ENCODE measurements around the gene ASCC3.
A peak's percentile ranks its signal among the peaks of the same experiment; 100 is the strongest.
"Not testable (repeated sequence)": the region's sequence is repeated elsewhere in the genome, so short reads cannot be mapped to it uniquely, and the experiment has no call there.

ASCC3 gene

GRCh38 chr6:100803264-100804045 is 77.7 kb downstream of the ASCC3 start:
- DNase-seq = no peak

DNA sequence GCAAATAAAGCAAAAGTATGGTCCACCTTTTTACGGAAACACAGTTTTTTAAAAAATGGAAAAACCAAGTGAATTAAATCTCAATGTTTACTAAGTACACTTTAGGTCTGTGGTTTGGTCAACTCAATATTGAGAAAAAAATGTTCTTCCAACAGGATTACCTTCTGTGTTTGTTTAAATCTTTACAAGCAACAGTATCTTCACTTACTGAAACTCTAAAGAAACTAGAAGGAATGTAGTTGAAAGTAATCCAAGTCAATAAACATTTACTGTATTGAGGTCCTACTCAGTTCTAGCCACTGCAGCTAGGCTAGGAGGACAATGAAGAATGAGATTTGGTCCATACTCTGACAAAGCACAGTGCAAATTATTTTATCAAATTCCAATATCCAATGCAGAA is 80.1 kb downstream of the ASCC3 start:
- DNase-seq = no peak

DNA sequence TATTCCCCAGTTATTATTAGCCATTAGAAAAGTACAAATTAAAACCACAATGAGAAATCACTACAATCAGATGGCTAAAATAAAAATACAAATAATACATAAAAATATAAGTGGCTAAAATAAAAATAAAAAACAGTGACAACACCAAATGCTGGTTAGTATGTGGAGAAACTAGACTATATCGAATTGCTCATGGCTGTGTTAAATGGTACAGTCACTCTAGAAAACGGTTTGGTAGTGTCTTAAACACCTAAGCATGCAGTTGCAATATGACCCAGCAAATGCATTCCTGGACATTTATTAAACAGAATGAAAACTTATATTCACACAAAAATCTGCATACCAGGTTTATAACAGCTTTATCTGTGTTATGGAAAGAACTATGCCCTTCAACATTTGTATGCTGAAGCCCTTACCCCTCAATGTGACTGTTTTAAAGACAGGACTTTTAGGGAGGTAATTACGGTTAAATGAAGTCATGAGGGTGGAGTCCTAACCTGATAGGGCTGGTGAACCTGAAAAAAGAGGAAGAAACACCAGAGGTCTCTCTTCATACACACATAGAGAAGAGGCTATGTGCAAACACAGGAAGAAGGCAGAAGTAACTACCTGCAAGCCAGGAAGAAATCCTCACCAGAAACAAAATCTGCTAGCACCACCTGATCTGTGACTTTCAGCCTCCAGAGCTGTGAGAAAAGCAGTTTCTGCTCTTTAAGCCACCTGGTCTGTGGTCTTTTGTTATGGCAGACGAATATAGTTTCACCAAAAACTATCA is 84.9 kb downstream of the ASCC3 start:
- DNase-seq = no peak

GRCh38 chr6:100790084-100790483 is 91.0 kb downstream of the ASCC3 start:
- no peak for DNase-seq

GRCh38 chr6:100785982-100786381 is 95.1 kb downstream of the ASCC3 start:
- DNase-seq = no peak

DNA sequence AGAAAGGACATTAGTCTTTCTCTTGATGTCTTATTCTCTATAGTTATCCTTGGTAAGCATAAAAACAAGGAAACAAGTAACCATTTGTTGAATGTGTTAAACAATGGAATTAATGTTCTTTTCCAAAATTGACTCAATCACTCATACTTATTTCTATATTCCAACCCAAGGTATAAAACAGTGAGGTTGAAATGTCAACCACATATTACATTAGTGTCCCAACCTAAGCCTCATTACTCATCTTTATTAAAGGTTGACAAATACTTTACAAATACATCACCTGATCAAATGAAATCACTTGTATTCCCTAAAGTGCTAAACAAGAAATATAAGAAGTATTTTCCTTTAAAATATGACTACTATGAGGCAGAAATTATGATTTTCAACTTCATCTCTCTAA is 100.5 kb downstream of the ASCC3 start:
- peak; percentile 2 for DNase-seq

GRCh38 chr6:100775667-100776066 is 105.5 kb downstream of the ASCC3 start:
- peak; percentile 45 for DNase-seq

GRCh38 chr6:100774681-100775080 is 106.4 kb downstream of the ASCC3 start:
- DNase-seq = peak; percentile 60

DNA sequence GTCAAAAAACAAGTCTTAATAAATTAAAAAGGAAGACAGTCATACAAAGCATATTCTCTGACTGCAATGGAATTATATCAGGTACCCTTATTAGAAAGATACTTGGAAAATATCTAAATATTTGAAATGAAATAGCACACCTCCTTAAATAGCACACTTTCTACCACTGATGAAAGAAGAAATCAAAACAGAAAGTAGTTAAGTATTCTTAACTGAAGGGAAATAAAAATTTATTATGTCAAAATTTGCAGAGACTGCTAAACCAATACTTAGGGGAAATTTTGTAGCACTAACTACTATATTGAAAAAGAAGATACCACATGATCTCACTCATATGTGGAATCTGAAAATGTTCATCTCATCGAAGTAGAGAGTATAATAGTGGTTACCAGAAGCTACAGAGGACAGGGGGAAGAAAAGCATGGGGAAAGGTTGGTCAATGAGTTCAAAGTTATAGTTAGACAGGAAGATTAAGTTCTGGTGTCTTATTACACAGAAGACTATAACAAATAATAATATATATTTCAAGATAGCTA is 112.2 kb downstream of the ASCC3 start:
- DNase-seq = no peak

- DNase-seq = no peak
Measured at GRCh38 chr6:100763617-100764241, 117.4 kb downstream of the ASCC3 start.

DNA sequence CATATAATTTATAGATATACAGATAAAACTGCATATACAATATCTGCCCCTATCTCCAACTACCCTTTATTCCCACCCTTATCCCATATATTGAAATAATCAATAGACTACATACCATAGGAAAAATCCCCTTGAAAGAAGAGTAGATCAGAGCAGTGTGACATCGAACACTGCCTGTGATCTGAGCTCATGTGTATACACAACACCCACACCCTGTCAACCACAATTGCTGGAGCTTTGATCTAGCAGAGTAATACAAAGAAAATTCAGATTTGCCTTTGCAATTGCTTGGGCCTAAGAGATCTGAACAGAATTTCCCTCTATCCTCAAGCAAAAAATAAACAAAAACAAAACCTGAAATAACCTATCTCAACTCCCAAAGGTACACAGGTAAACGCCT is 119.3 kb downstream of the ASCC3 start:
- no peak for DNase-seq

DNA sequence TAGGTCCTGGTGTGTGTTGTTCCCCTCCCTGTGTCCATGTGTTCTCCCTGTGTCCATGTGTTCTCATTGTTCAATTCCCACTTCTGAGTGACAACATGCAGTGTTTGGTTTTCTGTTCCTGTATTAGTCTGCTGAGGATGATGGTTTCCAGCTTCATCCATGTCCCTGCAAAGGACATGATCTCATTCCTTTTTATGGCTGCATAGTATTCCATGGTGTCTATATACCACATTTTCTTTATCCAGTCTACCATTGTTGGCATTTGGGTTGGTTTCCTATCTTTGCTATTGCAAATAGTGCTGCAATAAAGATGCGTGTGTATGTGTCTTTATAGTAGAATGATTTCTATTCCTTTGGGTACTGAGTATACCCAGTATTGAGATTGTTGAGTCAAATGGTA is 122.7 kb downstream of the ASCC3 start:
- DNase-seq = not testable (repeated sequence)

DNA sequence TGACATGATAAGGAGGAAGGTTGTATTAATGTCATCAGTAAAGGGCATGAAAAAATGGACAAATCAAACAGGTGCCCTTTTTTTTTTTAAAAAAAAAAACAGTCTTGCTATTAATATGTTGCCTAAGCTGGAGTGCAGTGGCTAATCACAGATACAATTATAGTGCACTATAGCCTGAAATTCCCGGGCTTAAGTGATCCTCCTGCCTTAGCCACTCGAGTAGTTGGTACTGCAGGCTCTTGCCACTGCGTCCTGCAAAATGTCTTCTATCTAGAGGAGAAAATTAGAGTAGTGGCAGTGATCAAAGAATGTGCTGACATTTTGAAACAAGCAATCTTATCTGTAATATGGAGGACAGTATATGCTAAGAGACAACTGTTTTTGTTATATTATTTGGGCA is 127.7 kb downstream of the ASCC3 start:
- DNase-seq = no peak

- DNase-seq = no peak
Measured at GRCh38 chr6:100751590-100751989, 129.5 kb downstream of the ASCC3 start.

DNA sequence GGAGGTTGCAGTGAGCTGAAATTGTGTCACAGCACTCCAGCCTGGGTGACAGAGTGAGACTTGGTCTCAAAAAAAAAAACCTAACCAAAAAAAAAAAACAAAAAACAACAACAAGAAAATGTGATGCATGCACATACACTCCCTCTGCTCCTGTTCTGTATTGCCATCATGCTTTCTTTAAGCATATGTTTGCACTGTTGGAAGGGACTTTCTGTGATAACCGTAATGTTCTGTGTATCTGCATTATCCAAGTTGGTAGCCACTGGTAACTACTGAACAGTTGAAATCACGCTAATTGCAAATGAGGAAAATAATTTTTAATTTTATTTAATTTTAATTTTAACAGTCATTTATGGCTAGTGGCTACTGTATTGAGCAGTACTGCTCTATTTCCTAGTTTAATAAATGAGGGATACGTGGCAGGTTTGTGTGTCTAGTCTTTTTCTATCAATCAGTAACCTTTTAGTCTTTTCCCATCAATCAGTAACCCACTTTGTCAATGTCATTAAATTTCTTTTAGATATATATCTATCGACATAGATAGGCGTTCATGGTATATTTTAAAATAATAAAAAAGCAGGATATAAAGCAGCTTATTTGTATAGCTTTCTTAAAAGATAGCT is 135.6 kb downstream of the ASCC3 start:
- no peak for DNase-seq

DNA sequence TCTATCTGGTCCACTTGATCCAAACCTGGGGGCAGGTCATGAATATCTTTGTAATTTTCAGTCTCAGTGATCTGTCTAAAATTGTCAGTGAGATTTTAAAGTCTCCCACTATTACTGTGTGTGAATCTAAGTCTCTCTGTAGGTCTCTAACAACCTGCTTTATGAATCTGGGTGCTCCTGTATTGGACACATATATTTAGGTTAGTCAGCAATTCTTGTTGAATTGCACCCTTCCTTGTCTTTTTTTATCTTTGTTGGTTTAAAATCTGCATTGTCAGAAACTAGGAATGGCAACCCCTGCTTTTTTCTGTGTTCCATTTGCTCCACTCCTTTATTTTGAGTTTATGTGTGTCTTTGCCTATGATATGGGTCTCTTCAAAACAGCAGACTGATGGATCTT is 140.7 kb downstream of the ASCC3 start:
- DNase-seq = no peak

GRCh38 chr6:100737720-100738119 is 143.4 kb downstream of the ASCC3 start:
- DNase-seq = not testable (repeated sequence)

GRCh38 chr6:100731411-100731810 is 149.7 kb downstream of the ASCC3 start:
- DNase-seq = no peak

DNA sequence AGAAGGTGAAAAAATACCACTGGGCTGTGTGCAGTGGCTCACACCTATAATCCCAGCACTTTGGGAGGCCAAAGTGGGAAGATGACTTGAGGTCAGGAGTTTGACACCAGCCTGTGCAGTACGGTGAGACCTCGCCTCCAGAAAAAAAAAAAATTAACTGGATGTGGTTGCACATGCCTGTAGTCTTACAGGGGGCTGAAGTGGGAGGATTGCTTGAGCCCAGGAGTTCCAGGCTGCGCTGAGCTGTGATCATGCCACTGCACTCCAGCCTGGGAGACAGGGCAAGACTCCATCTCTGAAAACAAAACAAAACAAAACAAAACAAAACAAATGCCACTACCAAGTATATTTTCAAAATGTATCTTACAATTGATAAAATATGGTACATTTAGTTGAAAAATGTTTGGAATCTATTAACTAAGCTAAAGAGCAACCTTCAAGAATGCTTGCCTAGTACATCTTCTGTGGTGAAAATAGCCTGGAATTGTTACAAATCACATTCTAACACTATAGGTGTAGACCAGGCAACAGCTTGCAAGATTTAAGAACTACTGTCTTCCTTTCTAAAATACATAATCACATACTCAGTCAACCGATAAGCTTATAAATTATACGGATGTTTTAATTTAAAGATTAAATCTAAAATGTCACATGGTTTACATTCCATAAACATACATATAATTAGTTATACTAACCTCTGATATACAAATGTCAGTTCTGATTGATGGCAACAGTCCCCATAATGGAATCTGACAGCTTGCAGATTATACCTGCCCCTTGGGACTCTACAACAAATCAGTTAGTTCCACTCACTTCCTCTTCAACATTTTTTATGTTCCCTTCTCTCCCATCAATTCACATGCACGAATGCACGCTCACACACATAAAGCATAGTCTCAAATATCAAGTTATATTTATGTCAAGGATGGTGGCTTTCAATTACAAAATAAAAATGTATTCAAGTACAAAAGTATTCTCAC is 150.8 kb downstream of the ASCC3 start:
- DNase-seq = no peak

- no peak for DNase-seq
Measured at GRCh38 chr6:100726666-100727065, 154.5 kb downstream of the ASCC3 start.

GRCh38 chr6:100724696-100725095 is 156.4 kb downstream of the ASCC3 start:
- DNase-seq = no peak

DNA sequence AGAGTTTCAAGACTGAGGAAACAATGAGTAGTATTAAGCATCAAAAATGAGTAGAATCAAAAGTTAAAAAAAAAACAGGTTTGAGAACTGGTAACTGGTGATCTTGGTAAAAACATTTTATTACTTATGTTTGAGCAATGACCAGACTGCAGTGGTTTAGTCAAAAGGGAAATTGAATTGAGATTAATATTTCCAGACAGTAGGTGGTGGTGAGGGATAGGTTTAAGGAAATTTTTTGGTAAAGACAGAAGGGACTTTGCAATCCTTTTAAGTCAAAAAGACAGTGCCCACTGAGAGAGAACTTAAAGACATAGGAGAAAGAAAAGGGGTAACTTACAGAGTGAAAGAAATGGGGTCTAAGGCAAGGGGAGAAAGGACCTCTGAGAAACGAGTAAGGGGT is 156.9 kb downstream of the ASCC3 start:
- DNase-seq = no peak

Measured in HCEC 1CT (cell line).